Measurements from ENCODE around the gene MEF2D. TPM values are rescaled to one million over a fixed set of nuclear protein-coding genes. Genes with fewer than 3 reads are reported as not detected.

Gene MEF2D
- total RNA-seq, 1 experiment from 2014 or later = 18.7 TPM

GRCh38 chr1:156427957-156428356, 72.6 kb downstream of the MEF2D start:
- Histone ChIP-seq H2AK5ac (ENCODE audit: insufficient read length, low read length) (no peak overlapping the region), H3K27ac (ENCODE audit: insufficient read length, low read depth, low read length) (no peak overlapping the region), H3K9ac (ENCODE audit: extremely low read depth, insufficient read length, low read length) (no peak overlapping the region), H2BK15ac (ENCODE audit: low read depth, low read length) (no peak overlapping the region), H3K18ac (ENCODE audit: insufficient read length, low read depth, low read length) (no peak overlapping the region), H4K20me1 (ENCODE audit: control insufficient read depth, insufficient read depth, insufficient read length) (no peaks in the 10 kb centered on the region), H3K56ac (ENCODE audit: insufficient read length, low read depth, low read length) (no peak overlapping the region), H4K5ac (ENCODE audit: insufficient read length, low read depth, low read length) (no peak overlapping the region), H4K8ac (replicated peaks; ENCODE audit: insufficient read length, low read depth, low read length) (no peak overlapping the region), H3K14ac (ENCODE audit: insufficient read depth, low read length) (no peak overlapping the region), H3K23ac (ENCODE audit: insufficient read length, low read depth, low read length) (no peak overlapping the region), H3K4me2 (ENCODE audit: insufficient read depth, insufficient read length, low read length) (no peak overlapping the region), H2BK12ac (ENCODE audit: insufficient read length, low read depth, low read length) (no peak overlapping the region), H3K23me2 (ENCODE audit: insufficient read length, low read depth, low read length, poor library complexity, severe bottlenecking) (peaks cover 4% of the 10 kb centered on the region), H2BK120ac (ENCODE audit: low read depth, low read length, poor library complexity, severe bottlenecking) (no peak overlapping the region), H2BK5ac (ENCODE audit: insufficient read length, low read length) (no peak overlapping the region), H3K9me3 (ENCODE audit: control insufficient read depth, low read depth, low read length) (no peaks in the 10 kb centered on the region), H3T11ph (ENCODE audit: low read length) (no peak overlapping the region), H3K79me2 (ENCODE audit: insufficient read depth, low read length) (no peaks in the 10 kb centered on the region), H3K27me3 (ENCODE audit: insufficient read depth, low read length) (peaks cover 66% of the 10 kb centered on the region), H3K4me1 (ENCODE audit: insufficient read depth, low read length) (peaks cover 7% of the 10 kb centered on the region; the same call in 1 of the 2 replicates), H3K4ac (ENCODE audit: low read depth, low read length) (no peak overlapping the region), H2AFZ (ENCODE audit: low read length) (no peak overlapping the region), H3K79me1 (ENCODE audit: insufficient read depth, low read depth, low read length, poor library complexity, severe bottlenecking) (no peaks in the 10 kb centered on the region), H2BK20ac (ENCODE audit: low read depth, low read length, poor library complexity, severe bottlenecking) (no peak overlapping the region), H4K91ac (ENCODE audit: insufficient read length, low read depth, low read length) (no peak overlapping the region)
- no CpG with 5 or more reads among the region's 5 CpGs for WGBS (ENCODE audit: extremely low coverage, insufficient read length, low lambda C conversion rate)
- H3K9me3 Mint-ChIP-seq = peaks cover 0 to under 1% of the 10 kb centered on the region in 2 experiments; a peak in 1 of 5 replicates
- H3K4me1 Mint-ChIP-seq = peaks cover 51 to 54% of the 10 kb centered on the region in 2 experiments
- peaks cover 100% of the 10 kb centered on the region for H3K27me3 Mint-ChIP-seq (ENCODE audit: low read depth)
- no peaks in the 10 kb centered on the region; a peak in 1 of 7 replicates for H3K36me3 Mint-ChIP-seq (ENCODE audit: insufficient read depth in 1 of 3, low read depth in 3 of 3)
- H3K4me3 Mint-ChIP-seq = no peak overlapping the region
- no peak for DNase-seq
- TF ChIP-seq CTCF (conservative IDR thresholded peaks at IDR 0.05) = no peak
- H3K27ac Mint-ChIP-seq = no peak overlapping the region
